HG03196 (cell line): ENCODE results near the gene CCDC57.
"Not testable (repeated sequence)": the region's sequence is repeated elsewhere in the genome, so short reads cannot be mapped to it uniquely, and the experiment has no call there.

Source experiments
- ATAC-seq: cut with Tn5 transposase; IDR thresholded peaks from one replicate; pipeline ENCODE4 v1.9.1; 2021; ENCODE audit not compliant: unreplicated experiment

The CCDC57 gene

DNA sequence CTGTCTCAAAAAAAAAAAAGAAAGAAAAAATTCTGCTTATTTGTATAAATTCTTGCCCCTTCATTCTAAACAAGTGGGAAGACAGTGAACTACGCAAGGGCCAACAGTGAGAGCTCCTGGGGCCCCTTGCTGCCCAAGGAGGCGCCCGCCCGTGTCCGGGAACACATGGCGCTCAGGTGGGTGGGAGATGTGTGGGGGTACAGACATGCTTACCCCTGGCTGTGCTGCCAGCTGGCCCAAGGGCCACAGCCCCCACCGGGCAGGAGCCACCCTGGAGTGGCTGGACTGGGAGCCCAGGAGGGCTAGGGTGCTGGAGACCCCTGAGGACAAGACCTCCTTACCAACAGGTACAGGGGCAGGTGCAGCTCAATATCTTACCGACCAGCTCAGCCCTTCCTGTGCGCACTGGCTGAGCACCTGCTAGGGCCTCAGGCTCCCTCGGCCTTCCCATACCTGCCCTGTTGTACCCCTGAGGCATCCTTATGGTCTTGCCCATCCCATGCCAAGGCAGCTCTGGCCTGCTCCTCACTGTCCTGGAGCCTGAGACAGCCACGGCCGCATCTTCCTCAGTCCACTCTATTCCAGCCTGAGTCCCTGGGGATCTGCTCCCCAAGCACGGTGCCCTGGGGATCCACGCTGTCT lies 56.2 kb downstream of the CCDC57 start:
- no peak for ATAC-seq

DNA sequence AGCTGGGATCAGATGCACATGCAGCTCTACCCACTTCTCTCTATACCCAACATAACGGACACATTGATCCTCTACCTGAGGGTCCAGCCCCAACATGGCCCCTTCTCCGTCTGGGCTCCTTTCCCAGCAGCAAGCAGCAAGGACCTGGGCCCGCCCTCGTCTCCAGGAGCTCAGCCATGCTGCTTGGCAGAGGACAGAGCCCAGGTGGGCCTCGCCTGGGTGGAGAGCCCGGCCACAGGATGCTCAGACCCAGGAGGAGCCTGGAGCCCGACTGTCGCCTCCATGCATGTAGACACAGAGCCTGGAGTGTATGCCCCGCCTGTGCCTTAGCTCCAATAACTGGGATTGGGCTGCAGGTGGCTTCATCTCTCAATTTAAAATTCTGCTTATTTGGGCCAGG lies 57.0 kb downstream of the CCDC57 start:
- ATAC-seq: no peak

DNA sequence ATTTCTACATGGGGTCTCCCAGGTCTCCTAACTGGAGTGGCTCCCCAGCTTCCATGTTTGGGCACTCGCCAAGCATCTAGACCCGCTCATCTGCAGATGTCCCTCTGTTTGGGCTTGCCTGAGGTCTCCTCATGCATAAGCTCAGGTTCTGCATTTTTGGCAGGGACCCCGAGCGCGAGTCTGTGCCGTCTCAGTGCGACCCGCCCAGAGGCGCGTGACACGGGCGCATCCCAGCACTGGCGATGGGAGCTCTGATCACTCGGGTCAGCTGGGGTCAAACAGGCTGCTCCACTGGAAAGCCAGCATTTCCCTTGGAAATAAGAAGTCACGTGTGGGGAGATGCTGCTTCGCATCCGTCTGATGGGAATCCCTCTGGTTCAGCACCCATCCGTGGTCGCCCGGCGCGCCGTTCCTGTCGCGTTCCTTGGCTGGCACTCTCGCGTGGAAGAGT lies 57.7 kb downstream of the CCDC57 start:
- ATAC-seq: no peak

DNA sequence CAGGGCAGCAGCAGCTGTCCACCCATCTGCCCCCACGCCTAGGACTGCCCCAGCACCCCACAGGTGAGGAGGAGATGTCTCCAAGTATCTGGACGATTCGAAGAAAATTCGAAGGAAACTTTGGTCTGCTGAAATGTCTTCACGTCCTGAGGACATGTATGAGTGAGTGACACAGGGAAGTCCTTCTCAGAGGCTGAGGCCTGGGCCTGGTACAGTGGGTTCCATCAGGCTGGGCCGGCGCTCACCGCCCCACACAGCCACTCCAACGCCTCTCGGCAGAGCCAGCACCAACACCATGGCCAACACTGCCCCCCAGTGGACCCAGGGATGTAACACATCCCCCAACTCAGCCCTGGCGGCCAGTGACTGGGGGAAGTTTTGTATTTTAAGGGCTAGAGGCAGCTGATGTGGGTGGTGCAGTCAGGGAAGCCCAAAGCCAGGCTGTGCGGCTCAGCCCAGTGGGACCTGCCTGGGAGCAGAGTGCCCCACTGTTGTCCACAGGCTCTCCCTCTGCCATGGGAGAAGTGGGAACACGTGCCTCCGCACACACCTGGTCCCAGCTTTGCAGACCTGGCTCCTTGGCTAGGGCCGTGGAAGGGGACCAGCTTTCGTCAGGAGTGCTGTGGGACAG lies 58.8 kb downstream of the CCDC57 start:
- ATAC-seq: no peak

DNA sequence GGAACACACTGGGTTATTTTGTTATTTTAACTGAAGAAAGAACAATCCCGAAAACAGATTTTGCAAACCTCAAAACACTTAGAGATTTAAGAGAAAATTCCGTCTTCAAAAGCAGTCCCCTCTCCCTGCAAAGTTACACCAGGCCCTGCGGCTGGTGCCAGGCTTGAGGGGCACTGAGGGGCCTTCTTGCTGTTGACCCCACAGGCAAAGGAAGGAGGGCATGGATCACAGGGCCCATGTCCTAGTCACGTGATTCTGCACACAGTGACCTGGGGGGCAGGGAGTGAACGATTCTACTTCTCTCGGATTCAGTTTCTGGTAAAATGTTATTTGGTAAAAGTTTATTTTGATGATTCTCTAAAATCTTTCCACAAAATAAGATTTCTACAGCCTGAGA lies 59.3 kb downstream of the CCDC57 start:
- ATAC-seq: no peak

DNA sequence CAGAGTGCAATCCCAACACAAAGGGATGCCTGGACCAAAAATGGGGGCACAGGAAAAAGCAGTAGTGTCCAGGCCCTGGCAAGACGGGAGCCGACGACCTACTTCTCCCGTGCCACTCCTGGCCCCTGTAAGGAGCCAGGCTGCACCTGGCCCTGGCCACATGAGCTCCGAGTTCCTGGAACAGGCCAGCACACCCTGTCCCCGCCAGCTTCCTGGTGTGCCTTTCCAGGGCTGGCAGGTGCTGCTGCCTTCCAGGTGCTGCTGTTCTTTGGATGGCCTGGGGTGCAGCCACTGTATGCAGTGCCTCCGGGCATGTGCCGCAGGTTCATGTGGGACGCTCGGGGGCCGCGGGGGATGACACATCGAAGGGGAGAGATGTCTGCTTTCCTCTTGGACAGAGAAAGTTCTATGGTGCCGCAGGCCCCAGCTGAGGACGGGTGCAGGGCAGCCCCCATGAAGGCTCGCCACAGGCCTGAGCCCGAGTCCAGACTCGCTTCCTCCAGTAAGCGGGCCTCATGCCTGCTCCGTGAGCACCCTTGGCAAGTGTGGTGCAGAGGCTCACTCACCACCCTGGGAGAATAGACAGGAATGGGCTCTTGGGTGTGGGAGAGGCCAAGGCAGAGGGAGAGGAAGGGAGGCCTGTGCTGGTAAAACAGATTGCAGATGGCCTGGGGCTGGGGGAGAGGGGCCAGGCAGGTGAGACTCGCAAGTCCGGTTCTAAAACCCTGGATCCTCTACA lies 59.9 kb downstream of the CCDC57 start:
- no peak for ATAC-seq

DNA sequence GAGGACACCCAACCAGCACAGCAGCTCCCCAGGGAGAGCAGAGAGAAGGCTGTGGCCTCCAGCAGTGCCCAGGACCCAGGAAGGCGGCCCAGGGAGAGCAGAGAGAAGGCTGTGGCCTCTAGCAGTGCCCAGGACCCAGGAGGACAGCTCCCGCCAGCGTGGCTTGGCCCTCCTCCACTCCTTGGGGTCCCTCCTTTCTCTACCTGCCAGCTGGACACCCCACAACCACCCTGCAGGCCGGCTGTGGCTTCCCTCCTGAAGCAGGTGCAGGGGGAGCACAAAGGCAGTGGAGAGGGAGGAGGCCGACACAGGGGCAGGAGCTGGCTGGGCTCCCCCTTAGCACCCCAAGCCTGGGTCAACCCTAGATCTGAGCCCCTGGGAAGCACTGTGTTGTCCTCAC lies 60.5 kb downstream of the CCDC57 start:
- no peak for ATAC-seq

DNA sequence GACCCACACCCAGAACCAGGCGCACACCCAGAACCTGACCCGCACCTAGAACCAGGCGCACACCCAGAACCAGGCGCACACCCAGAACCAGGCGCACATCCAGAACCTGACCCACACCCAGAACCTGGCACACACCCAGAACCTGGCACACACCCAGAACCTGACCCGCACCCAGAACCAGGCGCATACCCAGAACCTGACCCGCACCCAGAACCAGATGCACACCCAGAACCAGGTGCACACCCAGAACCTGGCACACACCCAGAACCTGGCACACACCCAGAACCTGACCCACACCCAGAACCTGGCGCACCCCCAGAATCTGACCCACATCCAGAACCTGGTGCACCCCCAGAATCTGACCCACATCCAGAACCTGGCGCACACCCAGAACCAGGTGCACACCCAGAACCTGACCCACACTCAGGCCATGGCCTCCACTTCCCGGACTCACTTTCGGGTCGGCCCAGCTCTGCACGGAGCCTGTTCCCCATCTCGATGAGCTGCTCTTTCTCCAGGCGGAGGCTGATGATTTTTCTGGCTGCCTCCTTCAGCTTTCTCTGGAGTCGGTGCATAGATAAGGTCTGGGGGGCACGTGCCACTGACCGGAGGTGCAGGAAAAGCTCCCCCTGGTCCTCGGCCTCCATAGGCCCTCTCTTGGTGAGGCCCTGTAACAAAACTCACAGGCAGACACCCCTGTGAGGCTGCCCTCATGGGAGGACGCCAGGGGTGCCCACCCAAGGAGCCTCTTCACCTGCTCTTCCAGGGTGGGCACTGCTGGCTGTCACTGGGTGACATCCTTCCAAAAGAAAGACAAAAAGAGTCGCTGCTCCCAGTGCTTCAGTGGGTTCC lies 61.3 kb downstream of the CCDC57 start:
- no peak for ATAC-seq

DNA sequence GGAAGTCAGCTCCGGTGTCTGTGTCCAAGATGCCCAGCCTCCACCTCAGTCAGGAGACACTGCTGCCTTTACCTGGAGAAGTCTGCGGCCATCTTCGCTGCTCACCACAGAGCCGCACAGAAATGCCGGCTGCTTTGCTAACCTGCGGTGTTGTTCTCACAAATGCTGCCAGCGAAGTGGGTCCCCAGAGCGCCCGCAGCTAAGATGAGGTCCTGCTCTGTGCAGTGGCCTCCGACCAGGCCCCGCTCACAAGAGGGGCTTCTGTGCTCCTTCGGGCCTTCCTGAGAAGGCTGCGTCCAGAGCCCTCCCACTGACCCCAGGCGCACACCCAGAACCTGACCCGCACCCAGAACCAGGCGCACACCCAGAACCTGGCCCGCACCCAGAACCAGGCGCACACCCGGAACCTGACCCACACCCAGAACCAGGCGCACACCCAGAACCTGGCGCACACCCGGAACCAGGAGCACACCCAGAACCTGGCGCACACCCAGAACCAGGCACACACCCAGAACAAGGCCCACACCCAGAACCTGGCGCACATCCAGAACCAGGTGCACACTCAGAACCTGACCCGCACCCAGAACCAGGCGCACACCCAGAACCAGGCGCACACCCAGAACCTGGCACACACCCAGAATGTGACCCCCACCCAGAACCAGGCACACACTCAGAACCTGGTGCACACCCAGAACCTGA lies 63.1 kb downstream of the CCDC57 start:
- ATAC-seq: no peak

DNA sequence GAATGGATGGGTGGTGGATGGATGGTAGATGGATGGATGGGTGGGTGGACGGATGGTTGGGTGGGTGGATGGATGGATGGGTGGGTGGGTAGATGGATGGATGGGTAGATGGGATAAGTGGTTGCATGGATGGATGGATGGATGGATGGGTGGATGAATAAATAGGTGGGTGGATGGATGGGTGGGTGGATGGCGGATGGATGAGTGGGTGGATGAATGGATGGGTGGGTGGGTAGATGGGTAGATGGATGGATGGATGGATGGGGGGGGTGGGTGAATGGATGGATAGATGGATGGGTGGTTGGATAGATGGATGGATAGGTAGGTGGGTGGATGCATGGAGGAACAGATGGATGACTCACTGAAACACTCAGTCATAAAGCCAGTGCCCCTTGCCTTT lies 63.6 kb downstream of the CCDC57 start:
- no peak for ATAC-seq

DNA sequence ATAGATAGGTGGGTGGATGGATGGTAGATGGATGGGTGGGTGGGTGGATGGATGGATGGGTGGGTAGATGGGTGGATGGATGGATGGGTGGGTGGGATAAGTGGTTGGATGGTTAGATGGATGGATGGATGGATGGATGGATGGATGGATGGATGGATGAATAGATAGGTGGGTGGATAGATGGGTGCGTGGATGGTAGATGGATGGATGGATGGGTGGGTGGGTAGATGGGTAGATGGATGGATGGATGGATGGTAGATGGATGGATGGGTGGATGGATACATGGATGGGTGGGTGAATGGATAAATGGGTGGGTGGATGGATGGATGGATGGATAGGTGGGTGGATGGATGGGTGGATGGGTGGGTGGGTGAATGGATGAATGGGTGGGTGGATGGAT lies 64.6 kb downstream of the CCDC57 start:
- no peak for ATAC-seq

DNA sequence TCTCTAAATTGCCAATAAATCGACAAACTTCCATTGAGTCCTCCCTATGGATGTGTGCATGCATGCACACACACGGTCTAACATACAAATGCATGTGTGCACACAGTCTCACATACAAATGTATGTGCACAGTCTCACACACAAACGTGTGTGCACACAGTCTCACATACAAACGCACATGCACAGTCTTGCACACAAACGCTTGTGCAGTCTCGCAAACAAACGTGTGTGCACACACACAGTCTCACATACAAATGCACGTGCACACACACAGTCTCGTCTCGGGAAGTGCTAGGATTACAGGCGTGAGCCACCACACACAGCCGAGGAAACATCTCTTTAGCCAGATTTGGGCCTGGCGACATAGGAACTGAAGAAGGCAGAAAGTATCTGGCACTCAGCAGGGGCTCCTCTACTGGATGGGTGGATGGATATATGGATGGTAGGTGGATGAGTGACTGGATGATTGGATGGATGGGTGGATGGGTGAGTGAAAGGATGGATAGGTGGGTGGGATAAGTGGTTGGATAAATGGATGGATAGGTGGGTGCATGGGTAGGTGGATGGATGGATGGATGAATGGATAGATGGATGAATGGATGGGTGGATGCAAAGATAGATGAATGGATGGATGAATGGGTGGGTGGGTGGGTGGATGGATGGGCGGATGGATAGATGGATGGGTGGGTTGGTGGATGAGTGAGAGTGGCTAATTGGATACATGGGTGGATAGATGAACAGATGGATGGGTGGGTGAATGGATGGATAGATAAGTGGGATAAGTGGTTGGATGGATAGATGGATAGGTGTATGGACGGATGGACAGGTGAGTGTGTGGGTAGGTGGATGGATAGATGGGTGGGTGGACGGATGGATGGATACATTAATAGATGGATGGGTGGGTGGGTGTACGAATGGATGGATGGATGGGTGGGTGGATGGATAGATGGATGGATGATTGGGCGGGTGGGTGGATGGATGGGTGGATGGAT lies 65.7 kb downstream of the CCDC57 start:
- ATAC-seq: no peak

DNA sequence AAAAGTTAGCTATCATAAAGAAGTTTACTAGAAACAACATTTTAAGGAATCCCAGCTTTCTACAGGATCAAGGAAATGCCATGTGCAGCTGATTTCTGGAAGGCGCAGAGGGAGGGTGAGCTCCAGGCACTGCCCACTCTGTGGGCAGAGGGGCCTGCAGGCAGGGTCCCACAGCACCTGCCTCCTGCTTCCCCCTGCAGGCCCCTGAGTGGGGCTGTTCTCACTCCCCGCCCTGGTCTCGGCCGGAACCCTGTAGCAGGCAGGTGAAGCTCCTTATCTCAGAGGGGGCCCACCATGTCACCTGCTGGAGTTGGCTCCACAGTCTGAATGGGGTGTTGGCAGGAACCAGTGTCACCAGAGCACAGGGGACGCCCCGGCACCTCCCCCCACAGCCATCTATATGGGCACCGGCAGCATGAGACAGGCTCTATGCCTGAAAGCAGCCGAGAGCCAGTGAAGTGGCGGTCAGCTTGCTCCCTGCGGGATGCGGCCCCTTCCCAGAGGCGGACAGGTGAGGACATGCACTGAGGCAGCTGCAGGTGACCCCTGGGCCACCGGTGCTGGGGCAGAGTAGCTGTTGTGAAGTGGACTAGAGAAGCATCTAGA lies 67.0 kb downstream of the CCDC57 start:
- ATAC-seq: no peak

DNA sequence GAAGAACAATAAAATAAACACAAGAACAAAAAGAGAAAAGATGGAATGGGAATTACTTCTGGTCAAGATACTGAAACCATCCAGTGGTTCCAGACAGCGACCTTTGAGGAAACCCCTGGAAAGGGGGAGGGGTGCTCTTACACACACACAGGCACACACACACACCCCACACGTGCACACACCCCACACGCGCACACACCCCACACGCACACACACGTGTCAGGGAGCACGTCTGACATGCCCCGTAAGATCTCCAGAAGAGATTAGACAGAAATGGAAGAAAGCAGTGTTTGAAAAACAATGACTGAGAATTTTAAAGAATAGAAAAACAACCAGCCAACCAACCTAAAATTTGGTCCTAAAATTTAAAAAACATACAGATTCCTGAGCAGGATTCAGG lies 69.3 kb downstream of the CCDC57 start:
- ATAC-seq: no peak

DNA sequence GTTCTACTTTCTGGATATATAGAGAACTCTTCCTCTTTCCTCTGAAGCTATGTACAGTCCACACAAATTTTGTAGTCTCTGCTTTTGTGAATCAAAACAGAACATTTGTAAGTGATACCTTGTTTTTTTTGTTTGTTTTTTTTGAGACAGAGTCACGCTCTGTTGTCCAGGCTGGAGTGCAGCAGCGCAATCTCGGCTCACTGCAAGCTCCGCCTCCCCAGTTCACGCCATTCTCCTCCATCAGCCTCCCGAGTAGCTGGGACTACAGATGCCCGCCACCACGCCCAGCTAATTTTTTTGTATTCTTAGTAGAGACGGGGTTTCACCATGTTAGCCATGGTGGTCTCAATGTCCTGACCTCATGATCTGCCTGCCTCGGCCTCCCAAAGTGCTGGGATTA lies 72.7 kb downstream of the CCDC57 start:
- not testable (repeated sequence) for ATAC-seq

DNA sequence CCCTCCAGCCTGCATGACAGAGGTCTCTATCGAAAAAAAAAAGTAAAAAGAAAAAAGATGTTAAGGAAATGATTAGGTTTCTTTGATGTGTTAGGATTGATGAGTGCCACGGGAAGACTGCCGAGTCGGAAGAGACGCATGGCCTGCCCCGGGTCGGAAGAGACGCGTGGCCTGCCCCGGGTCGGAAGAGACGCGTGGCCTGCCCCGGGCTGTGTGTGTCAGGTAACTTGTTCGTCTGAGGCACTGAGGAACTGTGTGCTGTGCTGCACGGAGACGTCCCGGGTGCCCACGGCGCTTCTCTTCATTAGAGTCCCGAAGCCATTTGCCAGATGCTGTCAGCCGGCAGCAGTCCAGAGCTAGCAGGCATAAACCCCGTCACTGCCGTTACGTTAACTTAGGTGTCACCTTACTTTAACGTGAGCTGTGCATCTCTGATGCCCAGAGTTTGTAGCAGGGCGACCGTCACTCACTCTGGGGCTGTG lies 74.1 kb downstream of the CCDC57 start:
- ATAC-seq: no peak

DNA sequence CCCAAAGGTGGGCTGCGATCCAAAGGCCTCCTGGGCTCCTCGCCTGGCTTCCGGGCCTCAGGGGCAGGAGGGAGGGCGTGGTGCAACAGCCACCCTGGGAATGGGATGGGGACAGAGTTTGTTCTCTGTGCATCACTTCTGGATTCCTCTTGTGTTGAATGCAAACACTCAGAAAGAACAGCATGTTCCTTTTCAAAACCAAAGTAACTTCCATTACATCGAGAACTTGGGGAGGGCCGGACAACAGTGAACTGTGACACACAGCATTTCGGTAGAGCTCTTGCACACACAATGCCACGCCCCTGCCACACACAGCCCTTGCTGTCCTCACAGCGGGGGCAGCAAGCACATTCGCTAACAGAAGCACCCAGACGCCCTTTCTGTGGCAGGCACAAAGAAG lies 78.5 kb downstream of the CCDC57 start:
- ATAC-seq: no peak

DNA sequence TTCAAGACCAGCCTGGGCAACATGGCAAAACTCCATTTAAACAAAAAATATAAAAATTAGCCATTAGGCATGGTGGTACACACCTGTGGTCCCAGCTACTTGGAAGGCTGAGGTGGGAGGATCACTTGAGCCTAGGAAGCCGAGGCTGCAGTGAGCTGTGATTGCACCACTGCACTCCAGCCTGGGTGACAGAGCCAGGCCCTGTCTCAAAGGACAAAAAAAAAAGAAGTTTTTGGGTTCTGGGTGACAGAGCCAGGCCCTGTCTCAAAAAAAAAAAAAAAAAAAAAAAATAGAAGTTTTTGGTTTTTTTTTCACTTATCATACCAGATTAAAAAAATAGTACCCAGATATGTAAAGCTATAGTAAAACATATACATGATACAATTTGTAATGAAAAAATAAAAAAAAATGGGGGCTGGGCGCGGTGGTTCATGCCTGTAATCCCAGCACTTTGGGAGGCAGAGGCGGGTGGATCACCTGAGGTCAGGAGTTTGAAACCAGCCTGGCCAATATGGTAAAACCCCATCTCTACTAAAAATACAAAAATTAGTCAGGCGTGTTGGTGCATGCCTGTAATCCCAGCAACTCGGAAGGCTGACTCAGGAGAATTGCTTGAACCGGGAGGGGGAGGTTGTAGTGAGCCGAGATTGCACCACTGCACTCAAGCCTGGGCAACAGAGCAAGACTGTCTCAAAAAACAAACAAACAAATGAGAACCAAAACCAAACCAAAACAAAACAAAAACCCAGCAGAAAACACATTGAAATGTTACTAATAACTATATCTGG lies 79.3 kb downstream of the CCDC57 start:
- not testable (repeated sequence) for ATAC-seq
